Osteoblast (primary cell): ENCODE results near the gene MSANTD2. TPM values are rescaled to one million over a fixed set of nuclear protein-coding genes. Genes with fewer than 3 reads are reported as not detected.

Source experiments
- DNase-seq: peaks from one replicate; pipeline ENCODE4 v3.0.0; 2011; ENCODE audit warnings: low spot score, mixed read lengths; ENCODE audit not compliant: insufficient read length; ENCODE audit errors: missing footprints
- H2AFZ ChIP-seq: 2 replicates; pipeline ENCODE4 v1.6.0; 2011; ENCODE audit warnings: mild to moderate bottlenecking, low read length
- H3K27ac ChIP-seq: 2 replicates; pipeline ENCODE4 v1.5.1; 2011; ENCODE audit warnings: mild to moderate bottlenecking, low read depth, low read length, moderate library complexity
- H3K27me3 ChIP-seq: 2 replicates; pipeline ENCODE4 v1.6.0; 2012; ENCODE audit warnings: mild to moderate bottlenecking, control low read depth, inconsistent platforms, low read length, moderate library complexity; ENCODE audit not compliant: insufficient read depth
- H3K36me3 ChIP-seq: 2 replicates; pipeline ENCODE4 v1.5.1; 2011; ENCODE audit warnings: mild to moderate bottlenecking, low read length, control low read depth, moderate library complexity; ENCODE audit not compliant: insufficient read depth
- H3K4me1 ChIP-seq: 2 replicates; pipeline ENCODE4 v1.5.1; 2011; ENCODE audit warnings: mild to moderate bottlenecking, low read length, control low read depth, moderate library complexity; ENCODE audit not compliant: insufficient read depth
- H3K4me2 ChIP-seq: 2 replicates; pipeline ENCODE4 v1.6.0; 2011; ENCODE audit warnings: mild to moderate bottlenecking, low read length; ENCODE audit not compliant: insufficient read depth
- H3K4me3 ChIP-seq: fragments of 200-600 bp; sonication (generic); 3 replicates; pipeline ENCODE4 v1.5.1; 2012; ENCODE audit warnings: mild to moderate bottlenecking, low read length, inconsistent platforms; ENCODE audit not compliant: insufficient read depth
- H3K79me2 ChIP-seq: 2 replicates; pipeline ENCODE4 v1.6.0; 2012; ENCODE audit warnings: mild to moderate bottlenecking, low read length, control low read depth, inconsistent platforms; ENCODE audit not compliant: insufficient read depth
- H3K9me3 ChIP-seq: 2 replicates; pipeline ENCODE4 v1.5.1; 2011; ENCODE audit warnings: low read depth, low read length, control low read depth
- H4K20me1 ChIP-seq: 2 replicates; pipeline ENCODE4 v1.6.0; 2012; ENCODE audit warnings: mild to moderate bottlenecking, low read length, control low read depth; ENCODE audit not compliant: insufficient read depth
- total RNA-seq: library from RNA; depleted of rRNA; stranded (reverse); fragments of >200 nt; gene quantifications from 2 replicates; pipeline ENCODE4 v1.2.3, GENCODE V29; 2012
- TF ChIP-seq, protein P1 (sequence below): IDR thresholded peaks from 2 replicates; pipeline ENCODE4 v1.5.1; 2011; ENCODE audit warnings: mild to moderate bottlenecking, low read depth, low read length, moderate library complexity; ENCODE audit errors: extremely low read depth

The MSANTD2 gene
- total RNA-seq, 1 donor, result 10.9 TPM

DNA sequence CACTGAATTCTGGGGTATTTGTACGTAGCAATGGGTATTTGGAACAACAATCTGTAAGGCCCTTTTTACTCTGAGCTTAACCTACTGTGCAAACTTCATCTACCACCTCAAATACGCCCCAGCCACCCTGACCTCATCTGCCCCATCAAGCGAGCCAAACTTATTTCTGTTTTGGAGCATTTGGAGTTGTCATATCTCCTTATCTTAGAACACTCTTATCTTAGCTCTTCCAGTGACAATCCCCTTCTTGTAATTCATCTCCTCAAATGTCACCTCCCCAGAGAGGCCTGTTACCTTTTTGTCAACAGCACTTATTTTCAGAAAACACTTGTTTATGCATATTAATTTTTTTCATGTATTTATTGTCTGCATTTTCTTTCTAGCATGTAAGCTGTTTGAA, 4.7 kb upstream of the MSANTD2 start:
- no peaks in the 10 kb centered on the region for H3K9me3 ChIP-seq
- no peak overlapping the region for H3K27ac ChIP-seq
- no peak for DNase-seq
- H4K20me1 ChIP-seq, result no peaks in the 10 kb centered on the region
- H3K4me1 ChIP-seq, result peaks cover 15% of the 10 kb centered on the region
- no peak overlapping the region for H3K4me2 ChIP-seq
- TF ChIP-seq, protein P1, sequence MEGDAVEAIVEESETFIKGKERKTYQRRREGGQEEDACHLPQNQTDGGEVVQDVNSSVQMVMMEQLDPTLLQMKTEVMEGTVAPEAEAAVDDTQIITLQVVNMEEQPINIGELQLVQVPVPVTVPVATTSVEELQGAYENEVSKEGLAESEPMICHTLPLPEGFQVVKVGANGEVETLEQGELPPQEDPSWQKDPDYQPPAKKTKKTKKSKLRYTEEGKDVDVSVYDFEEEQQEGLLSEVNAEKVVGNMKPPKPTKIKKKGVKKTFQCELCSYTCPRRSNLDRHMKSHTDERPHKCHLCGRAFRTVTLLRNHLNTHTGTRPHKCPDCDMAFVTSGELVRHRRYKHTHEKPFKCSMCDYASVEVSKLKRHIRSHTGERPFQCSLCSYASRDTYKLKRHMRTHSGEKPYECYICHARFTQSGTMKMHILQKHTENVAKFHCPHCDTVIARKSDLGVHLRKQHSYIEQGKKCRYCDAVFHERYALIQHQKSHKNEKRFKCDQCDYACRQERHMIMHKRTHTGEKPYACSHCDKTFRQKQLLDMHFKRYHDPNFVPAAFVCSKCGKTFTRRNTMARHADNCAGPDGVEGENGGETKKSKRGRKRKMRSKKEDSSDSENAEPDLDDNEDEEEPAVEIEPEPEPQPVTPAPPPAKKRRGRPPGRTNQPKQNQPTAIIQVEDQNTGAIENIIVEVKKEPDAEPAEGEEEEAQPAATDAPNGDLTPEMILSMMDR, result no peak
- no peaks in the 10 kb centered on the region for H3K36me3 ChIP-seq
- no peak overlapping the region for H2AFZ ChIP-seq
- H3K4me3 ChIP-seq, result no peak overlapping the region
- H3K27me3 ChIP-seq, result no peaks in the 10 kb centered on the region
- peaks cover under 1% of the 10 kb centered on the region for H3K79me2 ChIP-seq

DNA sequence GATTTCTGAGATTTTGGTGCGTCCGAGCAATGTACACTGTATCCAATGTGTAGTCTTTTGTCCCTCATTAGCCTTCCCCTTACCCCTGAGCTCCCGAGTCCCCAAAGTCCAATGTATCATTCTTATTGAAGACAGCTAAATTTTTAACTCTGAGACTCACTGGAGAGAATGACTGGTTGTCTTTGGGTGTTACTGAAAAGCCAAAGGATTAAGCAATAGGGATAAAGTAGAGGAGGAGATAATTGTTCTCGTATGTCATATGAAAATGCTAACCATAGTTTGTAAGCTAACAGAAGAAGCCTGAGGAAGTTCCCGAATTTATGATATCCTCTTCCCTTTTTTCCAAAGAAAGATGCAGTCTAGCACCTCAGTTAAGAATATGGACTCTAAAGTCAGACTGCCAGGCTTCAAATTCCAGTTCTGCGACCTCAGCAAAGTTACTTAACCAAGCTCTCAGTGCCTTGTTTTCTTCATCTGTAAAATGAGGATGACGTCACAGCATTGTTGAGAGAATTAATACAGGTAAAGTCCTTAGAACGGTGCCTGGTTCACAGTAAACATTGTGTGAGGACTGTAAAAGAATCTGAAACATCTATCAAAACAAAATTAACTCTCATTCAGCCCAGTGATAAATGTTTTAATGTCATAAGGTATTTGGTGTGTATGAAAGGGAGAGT, 1.6 kb upstream of the MSANTD2 start:
- Histone ChIP-seq H3K36me3 (no peaks in the 10 kb centered on the region), H3K79me2 (peaks cover 31% of the 10 kb centered on the region), H3K27me3 (no peaks in the 10 kb centered on the region), H2AFZ (no peak overlapping the region), H3K4me1 (peaks cover 24% of the 10 kb centered on the region), H3K4me3 (no peak overlapping the region), H4K20me1 (peaks cover 6% of the 10 kb centered on the region), H3K27ac (no peak overlapping the region), H3K4me2 (peak overlapping the region; percentile 98), H3K9me3 (no peaks in the 10 kb centered on the region)
- DNase-seq, result no peak
- TF ChIP-seq, protein P1, result no peak

DNA sequence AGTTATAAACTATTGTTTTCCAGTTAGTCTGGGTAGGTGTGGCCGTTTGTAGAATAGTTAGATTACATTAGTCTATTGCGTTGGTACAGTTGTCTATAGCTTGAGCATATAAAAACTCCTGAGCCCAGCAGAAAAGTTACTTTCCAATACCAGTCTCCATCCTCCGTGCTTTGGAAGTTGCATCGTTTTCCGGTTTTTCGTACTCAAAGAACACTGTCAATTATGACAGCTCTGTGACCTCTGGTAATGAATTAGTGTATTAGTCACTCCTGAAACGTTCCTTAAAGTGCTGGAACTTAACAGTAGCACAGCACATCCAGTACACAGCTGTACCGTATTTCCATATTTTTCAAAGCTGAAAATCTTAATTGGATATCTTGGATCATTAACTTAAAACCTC, 808 bp upstream of the MSANTD2 start:
- H3K4me2 ChIP-seq, result peak overlapping the region; percentile 98
- DNase-seq, result peak; percentile 52
- H3K36me3 ChIP-seq, result no peaks in the 10 kb centered on the region
- no peaks in the 10 kb centered on the region for H3K27me3 ChIP-seq
- peaks cover 11% of the 10 kb centered on the region for H4K20me1 ChIP-seq
- peaks cover 24% of the 10 kb centered on the region for H3K4me1 ChIP-seq
- peak overlapping the region; percentile 87 for H3K27ac ChIP-seq
- H2AFZ ChIP-seq, result peak overlapping the region; percentile 94
- TF ChIP-seq, protein P1, result no peak
- H3K4me3 ChIP-seq, result peak overlapping the region; percentile 87
- H3K79me2 ChIP-seq, result peaks cover 39% of the 10 kb centered on the region
- H3K9me3 ChIP-seq, result no peaks in the 10 kb centered on the region

DNA sequence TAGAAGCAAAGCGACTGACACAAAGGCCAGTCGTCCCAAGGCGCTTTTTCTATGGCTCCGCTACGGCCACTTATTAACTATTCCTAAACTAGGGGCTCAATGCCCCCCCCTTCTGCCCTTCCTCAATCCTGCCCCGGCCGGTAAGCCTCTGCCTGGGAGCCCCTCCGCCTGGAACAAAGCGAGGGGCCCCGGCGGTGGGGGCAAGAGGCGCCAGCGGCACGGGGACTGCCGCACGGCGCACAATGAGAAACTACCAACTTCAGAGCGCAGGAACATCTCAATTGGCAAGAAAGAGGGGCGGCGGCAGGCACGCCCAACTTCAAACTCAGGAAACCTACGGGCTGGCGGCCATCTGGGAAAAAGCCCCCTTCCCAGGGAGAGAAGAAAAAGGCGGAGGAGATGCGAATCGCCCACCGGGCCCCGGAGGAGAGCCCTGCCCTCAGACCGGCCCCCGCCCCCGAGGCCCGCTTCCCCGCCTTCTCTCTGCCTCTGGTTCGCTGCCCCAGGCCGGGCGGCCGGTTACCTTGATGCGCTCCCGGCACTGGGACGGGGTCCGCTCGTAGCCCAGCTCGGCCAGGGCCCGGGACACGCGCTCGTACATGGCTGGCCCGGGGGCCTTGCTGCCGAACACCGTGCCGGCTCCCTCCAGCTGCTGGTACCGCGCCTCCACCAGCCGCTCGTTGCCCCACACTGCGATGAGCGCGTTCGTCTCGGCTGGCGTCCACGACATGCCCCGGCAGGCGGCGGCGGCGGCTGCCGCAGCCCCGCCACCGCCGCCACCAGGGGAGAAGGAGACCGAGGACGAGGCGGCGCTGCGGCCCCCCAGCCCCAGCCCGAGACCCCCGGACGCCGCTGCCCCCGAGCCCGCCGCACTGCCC, 619 bp downstream of the MSANTD2 start:
- Histone ChIP-seq H3K79me2 (peaks cover 52% of the 10 kb centered on the region), H3K4me2 (peak overlapping the region; percentile 98), H3K27ac (peak overlapping the region; percentile 87), H3K36me3 (no peaks in the 10 kb centered on the region), H4K20me1 (peaks cover 22% of the 10 kb centered on the region), H3K4me1 (peaks cover 24% of the 10 kb centered on the region), H3K27me3 (no peaks in the 10 kb centered on the region), H3K9me3 (no peaks in the 10 kb centered on the region), H2AFZ (peak overlapping the region; percentile 94), H3K4me3 (peak overlapping the region; percentile 87)
- DNase-seq, result peak; percentile 88
- TF ChIP-seq, protein P1, result no peak
